Ishikawa (cell line): Measurements from ENCODE around the gene NFS1.

Experiments
- CEBPB ChIP-seq: IDR thresholded peaks from 2 replicates; pipeline ENCODE4 v1.6.1; 2012
- CREB1 ChIP-seq: IDR thresholded peaks from 2 replicates; pipeline ENCODE4 v1.6.1; 2012; ENCODE audit warnings: low read depth
- EGR1 ChIP-seq: IDR thresholded peaks from 2 replicates; pipeline ENCODE4 v1.6.1; 2012
- EP300 ChIP-seq: IDR thresholded peaks from 2 replicates; pipeline ENCODE4 v1.6.1; 2012; ENCODE audit warnings: borderline replicate concordance
- FOXM1 ChIP-seq: IDR thresholded peaks from 2 replicates; pipeline ENCODE4 v1.6.1; 2012; ENCODE audit warnings: low read depth, borderline replicate concordance
- MAX ChIP-seq: IDR thresholded peaks from 2 replicates; pipeline ENCODE4 v1.6.1; 2012
- NFIC ChIP-seq: IDR thresholded peaks from 2 replicates; pipeline ENCODE4 v1.6.1; 2012
- RAD21 ChIP-seq: IDR thresholded peaks from 2 replicates; pipeline ENCODE4 v1.6.1; 2012; ENCODE audit warnings: low read depth
- REST ChIP-seq: IDR thresholded peaks from 2 replicates; pipeline ENCODE4 v1.6.1; 2012; ENCODE audit warnings: low read depth, mild to moderate bottlenecking
- TAF1 ChIP-seq: IDR thresholded peaks from 2 replicates; pipeline ENCODE4 v1.6.1; 2012; ENCODE audit warnings: low read depth, mild to moderate bottlenecking
- TCF12 ChIP-seq: IDR thresholded peaks from 2 replicates; pipeline ENCODE4 v1.6.1; 2012; ENCODE audit warnings: low read depth
- TEAD4 ChIP-seq: IDR thresholded peaks from 2 replicates; pipeline ENCODE4 v1.6.1; 2012
- YY1 ChIP-seq: IDR thresholded peaks from 2 replicates; pipeline ENCODE4 v1.6.1; 2012; ENCODE audit warnings: low read depth
- ZBTB7A ChIP-seq: IDR thresholded peaks from 2 replicates; pipeline ENCODE4 v1.6.1; 2012; ENCODE audit warnings: low read depth
- TF ChIP-seq, protein P1 (sequence below): IDR thresholded peaks from 2 replicates; pipeline ENCODE4 v1.6.1; 2012

NFS1 gene

DNA sequence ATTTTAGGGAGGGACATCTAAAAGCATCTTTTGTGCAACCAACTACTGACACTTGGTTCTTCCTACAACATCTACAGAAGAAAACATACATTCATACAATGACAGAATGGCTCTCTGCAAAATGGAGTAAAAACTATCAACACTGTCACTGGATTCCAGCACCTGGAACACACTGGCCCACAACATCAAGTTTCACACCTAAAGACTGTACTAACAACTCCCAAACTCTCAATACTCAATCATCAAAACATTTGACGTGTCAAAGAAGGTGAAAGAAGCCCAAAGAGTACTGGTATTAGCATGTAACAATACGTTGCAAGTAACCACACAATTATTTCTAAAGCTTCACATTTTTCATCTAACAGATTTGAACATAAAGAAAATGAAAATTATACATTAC is 36.6 kb downstream of the NFS1 start:
- no peak for TF ChIP-seq EP300
- TF ChIP-seq TCF12: no peak
- TF ChIP-seq EGR1: no peak
- no peak for TF ChIP-seq ZBTB7A
- no peak for TF ChIP-seq REST
- TF ChIP-seq, protein P1, sequence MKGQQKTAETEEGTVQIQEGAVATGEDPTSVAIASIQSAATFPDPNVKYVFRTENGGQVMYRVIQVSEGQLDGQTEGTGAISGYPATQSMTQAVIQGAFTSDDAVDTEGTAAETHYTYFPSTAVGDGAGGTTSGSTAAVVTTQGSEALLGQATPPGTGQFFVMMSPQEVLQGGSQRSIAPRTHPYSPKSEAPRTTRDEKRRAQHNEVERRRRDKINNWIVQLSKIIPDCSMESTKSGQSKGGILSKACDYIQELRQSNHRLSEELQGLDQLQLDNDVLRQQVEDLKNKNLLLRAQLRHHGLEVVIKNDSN: no peak
- TF ChIP-seq YY1: no peak

GRCh38 chr20:35661908-35662307 is 37.2 kb downstream of the NFS1 start:
- TF ChIP-seq TCF12 (no peak), CREB1 (no peak), ZBTB7A (no peak), RAD21 (no peak), CEBPB (no peak), FOXM1 (no peak), EP300 (no peak), TEAD4 (no peak), EGR1 (no peak), MAX (no peak), YY1 (no peak), NFIC (no peak), REST (no peak)
- TF ChIP-seq, protein P1: no peak

- TF ChIP-seq EGR1: no peak
- TF ChIP-seq TEAD4: no peak
Measured at GRCh38 chr20:35661053-35661452, 38.1 kb downstream of the NFS1 start.

DNA sequence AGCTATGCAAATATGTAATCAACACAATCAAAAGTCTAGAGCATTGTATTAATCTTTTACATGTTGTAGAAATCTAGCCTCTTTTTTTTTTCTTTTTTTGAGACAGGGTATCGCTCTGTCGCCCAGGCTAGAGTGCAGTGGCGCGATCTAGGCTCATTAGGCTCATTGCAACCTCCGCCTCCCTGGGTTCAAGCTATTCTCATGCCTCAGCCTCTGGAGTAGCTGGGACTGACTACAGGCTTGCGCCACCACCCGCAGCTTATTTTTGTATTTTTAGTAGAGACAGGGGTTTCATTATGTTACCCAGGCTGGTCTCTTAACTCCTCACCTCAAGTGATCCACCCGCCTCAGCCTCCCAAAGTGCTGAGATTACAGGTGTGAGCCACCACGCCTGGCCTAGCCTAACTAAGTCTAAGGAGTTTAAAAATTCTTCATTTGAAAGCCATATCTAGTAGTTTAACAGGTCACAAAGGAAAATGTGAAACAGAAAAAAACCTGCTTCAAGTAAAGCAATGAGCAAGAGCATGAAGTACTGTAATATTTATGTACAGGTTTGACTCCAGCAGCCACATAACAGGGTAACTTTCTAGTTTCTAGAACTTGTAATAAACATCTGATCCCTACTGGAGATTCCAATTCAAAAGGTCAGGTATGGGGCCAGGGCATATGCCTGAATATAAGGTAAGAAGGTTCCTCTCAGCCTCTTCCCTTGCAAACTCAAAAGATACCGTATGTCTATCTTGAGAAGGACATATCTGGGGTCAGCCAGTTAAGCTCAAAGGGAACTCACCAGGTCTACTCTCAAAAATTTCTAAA is 38.8 kb downstream of the NFS1 start:
- TF ChIP-seq TCF12 (no peak), EGR1 (no peak), ZBTB7A (no peak), YY1 (no peak), FOXM1 (no peak), MAX (no peak)
- TF ChIP-seq, protein P1: no peak

DNA sequence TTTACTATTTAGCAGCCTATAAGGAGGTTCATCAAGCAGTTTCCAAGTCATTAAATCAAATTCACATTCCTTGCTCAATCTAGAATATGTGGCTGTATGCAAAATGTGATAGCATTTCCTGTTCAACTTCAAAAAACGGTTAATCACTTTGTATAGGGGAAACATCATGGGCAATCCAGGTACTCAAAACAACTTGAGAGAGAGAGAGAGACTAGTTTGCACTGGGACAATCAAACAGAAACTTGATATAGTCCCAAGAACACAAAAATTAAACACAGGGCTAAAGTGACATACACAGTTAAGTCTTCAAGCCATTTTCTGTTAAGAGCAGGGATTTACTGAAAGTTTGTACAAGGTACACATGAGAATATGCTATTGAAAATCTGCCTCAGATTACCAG is 41.9 kb downstream of the NFS1 start:
- TF ChIP-seq ZBTB7A: no peak
- no peak for TF ChIP-seq EGR1
- TF ChIP-seq, protein P1: no peak
- TF ChIP-seq FOXM1: no peak
- no peak for TF ChIP-seq REST
- no peak for TF ChIP-seq YY1
- no peak for TF ChIP-seq CREB1
- TF ChIP-seq TEAD4: no peak
- no peak for TF ChIP-seq RAD21
- TF ChIP-seq TAF1: no peak
- TF ChIP-seq NFIC: no peak
- no peak for TF ChIP-seq EP300
- TF ChIP-seq CEBPB: no peak
- TF ChIP-seq TCF12: no peak
- TF ChIP-seq MAX: no peak
